NB4 (cell line): Measurements from ENCODE around the gene PDSS1.

ENCODE experiments used
- POLR2A ChIP-seq: IDR thresholded peaks from 2 replicates; pipeline ENCODE4 v1.6.1; 2011; ENCODE audit warnings: mild to moderate bottlenecking; ENCODE audit not compliant: insufficient read length; ENCODE audit errors: extremely low read depth
- TF ChIP-seq, protein P1 (sequence below): IDR thresholded peaks from one replicate; pipeline ENCODE4 v1.5.1; 2012; ENCODE audit warnings: low read depth, low read length

DNA sequence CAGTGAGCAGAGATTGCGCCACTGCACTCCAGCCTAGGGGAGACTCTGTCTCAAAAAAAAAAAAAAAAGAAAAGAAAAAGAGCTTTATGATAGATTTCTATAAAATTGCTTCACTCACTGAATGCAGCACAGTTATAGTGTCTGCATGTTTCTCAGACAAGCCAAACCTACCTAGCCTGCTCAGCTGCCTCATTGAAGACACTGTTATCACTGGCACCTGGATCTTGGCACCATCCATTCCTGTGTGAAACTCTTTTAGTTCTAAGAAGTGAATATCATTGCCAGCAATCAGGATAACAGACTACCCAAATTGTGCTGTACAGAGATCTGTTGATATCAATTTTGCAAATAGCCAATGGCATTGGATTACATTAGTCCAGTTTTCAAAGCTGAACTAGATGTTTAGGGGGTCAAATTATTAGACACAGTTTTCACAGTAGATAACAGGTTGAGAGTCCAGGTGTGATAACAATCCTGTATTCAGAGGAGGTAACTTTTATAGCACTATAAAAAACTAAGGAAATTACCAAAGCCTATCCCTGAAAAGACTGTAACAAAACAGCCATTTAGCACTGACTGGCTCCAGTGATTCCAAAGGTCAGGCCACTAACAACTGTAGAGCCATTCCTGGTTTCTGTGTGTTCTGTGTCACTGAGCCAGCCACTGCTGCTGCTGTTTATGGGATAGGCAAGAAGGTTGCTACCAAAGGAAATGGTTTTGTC lies 17.1 kb downstream of the PDSS1 start:
- TF ChIP-seq, protein P1, sequence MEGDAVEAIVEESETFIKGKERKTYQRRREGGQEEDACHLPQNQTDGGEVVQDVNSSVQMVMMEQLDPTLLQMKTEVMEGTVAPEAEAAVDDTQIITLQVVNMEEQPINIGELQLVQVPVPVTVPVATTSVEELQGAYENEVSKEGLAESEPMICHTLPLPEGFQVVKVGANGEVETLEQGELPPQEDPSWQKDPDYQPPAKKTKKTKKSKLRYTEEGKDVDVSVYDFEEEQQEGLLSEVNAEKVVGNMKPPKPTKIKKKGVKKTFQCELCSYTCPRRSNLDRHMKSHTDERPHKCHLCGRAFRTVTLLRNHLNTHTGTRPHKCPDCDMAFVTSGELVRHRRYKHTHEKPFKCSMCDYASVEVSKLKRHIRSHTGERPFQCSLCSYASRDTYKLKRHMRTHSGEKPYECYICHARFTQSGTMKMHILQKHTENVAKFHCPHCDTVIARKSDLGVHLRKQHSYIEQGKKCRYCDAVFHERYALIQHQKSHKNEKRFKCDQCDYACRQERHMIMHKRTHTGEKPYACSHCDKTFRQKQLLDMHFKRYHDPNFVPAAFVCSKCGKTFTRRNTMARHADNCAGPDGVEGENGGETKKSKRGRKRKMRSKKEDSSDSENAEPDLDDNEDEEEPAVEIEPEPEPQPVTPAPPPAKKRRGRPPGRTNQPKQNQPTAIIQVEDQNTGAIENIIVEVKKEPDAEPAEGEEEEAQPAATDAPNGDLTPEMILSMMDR, result no peak
- TF ChIP-seq POLR2A, result no peak
